Measurements from ENCODE around the gene RPRD1A.
"Not testable (repeated sequence)": the region's sequence is repeated elsewhere in the genome, so short reads cannot be mapped to it uniquely, and the experiment has no call there.

Gene RPRD1A

GRCh38 chr18:35971661-35972196, 95.6 kb downstream of the RPRD1A start:
- DNase-seq, result peak in 7 of 56 donors; percentile 3 to 54 (median 23)

- DNase-seq, result no peak
These were observed 97.7 kb downstream of the RPRD1A start for GRCh38 chr18:35969676-35970075.

- DNase-seq, result no peak
These were observed 99.0 kb downstream of the RPRD1A start for GRCh38 chr18:35968278-35968880.

- DNase-seq, result not testable (repeated sequence)
These were observed 99.5 kb downstream of the RPRD1A start for GRCh38 chr18:35967866-35968265.

- DNase-seq, result no peak
These were observed 103.0 kb downstream of the RPRD1A start for GRCh38 chr18:35964319-35964718.

GRCh38 chr18:35962320-35962719, 105.0 kb downstream of the RPRD1A start:
- DNase-seq, result no peak

GRCh38 chr18:35956226-35956625, 111.1 kb downstream of the RPRD1A start:
- DNase-seq, result no peak

GRCh38 chr18:35953688-35954087, 113.7 kb downstream of the RPRD1A start:
- DNase-seq, result no peak

- no peak for DNase-seq
These were observed 116.8 kb downstream of the RPRD1A start for GRCh38 chr18:35950628-35950982.

GRCh38 chr18:35949903-35950627, 117.3 kb downstream of the RPRD1A start:
- DNase-seq, result peak in 40 of 56 donors; percentile 5 to 65 (median 24)

- DNase-seq, result no peak
These were observed 118.3 kb downstream of the RPRD1A start for GRCh38 chr18:35949090-35949489.

- DNase-seq, result no peak
These were observed 119.3 kb downstream of the RPRD1A start for GRCh38 chr18:35948080-35948479.

- no peak for DNase-seq
These were observed 124.7 kb downstream of the RPRD1A start for GRCh38 chr18:35942661-35943060.

GRCh38 chr18:35942133-35942532, 125.2 kb downstream of the RPRD1A start:
- DNase-seq, result no peak

GRCh38 chr18:35941299-35941698, 126.1 kb downstream of the RPRD1A start:
- no peak for DNase-seq

All from amygdala (tissue), 56 donors.